HG02623 (cell line): Measurements from ENCODE around the gene SPO11.

Experiments
- ATAC-seq: cut with Tn5 transposase; IDR thresholded peaks from one replicate; pipeline ENCODE4 v1.9.1; 2021; ENCODE audit warnings: moderate library complexity; ENCODE audit not compliant: unreplicated experiment

SPO11 gene

DNA sequence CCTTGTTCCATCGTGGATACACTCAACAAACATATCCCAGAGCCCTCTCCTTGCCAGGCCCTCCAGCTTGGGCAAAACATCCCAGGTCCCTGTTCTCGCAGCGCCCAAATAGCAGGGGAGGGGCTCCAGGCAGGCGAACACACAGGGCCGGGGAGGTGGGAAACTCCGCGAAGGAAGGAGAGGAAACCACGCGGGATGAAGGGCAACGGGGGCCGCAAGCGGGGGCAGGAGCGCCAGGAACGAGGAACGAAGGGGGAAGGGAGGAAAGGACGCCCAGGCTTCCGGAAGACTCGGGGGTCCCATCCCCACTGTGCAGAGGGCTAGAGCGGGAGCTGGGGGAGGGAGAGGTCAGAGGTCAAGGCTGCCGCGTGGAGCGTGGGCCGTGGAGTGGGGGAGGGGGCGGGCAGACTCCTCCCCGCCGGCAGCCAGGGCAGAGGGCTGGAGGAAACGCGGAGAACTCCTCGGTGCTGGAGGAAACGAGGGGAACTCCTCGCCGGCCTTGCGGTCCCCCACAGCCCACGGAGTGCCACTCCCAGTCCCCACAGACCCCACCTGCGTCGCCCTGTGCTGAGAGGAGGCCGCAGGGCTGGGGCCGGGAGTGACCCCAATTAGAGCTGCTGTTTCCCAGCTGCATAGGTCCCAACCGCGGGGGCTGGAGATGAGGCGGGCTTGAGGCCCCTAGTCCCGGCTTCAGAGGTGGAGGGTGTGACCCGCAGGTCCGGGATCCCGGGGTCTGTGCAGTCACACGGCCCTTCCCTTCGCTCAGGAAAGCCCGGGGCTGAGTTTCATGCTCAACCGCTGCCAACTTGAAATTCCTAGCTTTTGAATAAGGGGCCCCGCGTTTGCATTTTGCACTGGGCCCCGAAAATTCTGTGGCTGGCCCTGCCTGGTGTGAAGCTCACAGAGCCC, 60.3 kb downstream of the SPO11 start:
- ATAC-seq, result no peak

- peak; percentile 51 for ATAC-seq
These were observed 61.2 kb downstream of the SPO11 start, which contains the start of gene RBM38 for GRCh38 chr20:57390604-57391438. Gene RBM38 (plus strand): TSS chr20:57391396. CDS start chr20:57391582, 186 bp downstream.

GRCh38 chr20:57391439-57392301, 62.1 kb downstream of the SPO11 start:
- peak; percentile 9 for ATAC-seq

DNA sequence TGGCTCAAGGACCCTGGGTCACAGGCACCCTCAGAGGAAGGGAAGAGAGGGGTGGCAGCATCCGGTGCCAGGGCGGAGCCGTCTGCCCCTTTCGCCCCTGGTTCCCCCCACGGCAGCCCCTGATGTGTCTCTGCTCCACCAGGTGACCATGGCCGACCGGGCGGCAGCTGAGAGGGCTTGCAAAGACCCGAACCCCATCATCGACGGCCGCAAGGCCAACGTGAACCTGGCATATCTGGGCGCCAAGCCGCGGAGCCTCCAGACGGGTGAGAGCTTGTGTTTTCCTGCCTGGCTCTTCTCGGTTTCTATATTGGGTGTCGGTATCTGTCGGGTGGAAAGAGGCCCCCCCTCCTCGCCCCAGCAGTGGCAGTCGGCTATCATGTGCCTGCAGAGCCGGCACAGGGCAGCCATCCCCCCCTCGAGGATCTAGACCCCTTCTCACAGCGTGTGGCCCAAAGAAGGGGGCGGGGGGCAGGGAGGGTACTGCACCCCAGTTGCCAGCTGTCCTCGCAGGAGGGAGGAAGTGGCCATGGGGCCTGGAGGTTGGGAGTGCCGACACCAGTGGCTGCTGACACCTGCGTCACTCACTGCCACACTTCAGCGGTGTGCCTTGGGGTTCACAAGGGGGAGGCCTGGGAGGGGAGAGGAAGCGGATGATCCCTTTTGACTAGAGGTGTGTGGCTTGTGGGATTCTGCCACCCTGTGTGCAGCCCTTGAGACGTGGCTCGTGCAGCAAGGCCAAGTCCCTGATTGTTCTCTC, 63.1 kb downstream of the SPO11 start:
- ATAC-seq, result no peak
